RWPE1 (cell line): ENCODE results near the gene ZGPAT.

ENCODE experiments used
- CTCF ChIA-PET: fragments of 350-600 bp; sonication (Branson Sonifier 250); formaldehyde crosslinking; extraction: SDS; loops from one replicate; lab custom pipeline; 2021; lab: Yijun Ruan, JAX
- POLR2A ChIA-PET: fragments of 400-600 bp; formaldehyde crosslinking; extraction: SDS; loops from one replicate; lab custom pipeline; 2020; ENCODE audit warnings: antibody characterized with exemption; ENCODE audit not compliant: low non-redundant PET; lab: Yijun Ruan, JAX
- DNase-seq: peaks from one replicate; pipeline ENCODE4 v3.0.0; 2012; ENCODE audit warnings: low spot score
- H3K27ac ChIP-seq: fragments of 450-650 bp; 2 replicates; pipeline ENCODE4 v1.5.1; 2017
- CTCF ChIP-seq: fragments of 450-650 bp; conservative IDR thresholded peaks from 2 replicates; pipeline ENCODE4 v1.5.1; 2017; ENCODE audit warnings: low read depth, mild to moderate bottlenecking

ZGPAT gene

GRCh38 chr20:63732118-63733095 is 24.6 kb downstream of the ZGPAT start:
- POLR2A ChIA-PET, result no interaction called here
- CTCF ChIA-PET, result interaction anchor here (0.6 kb wide), 1 partner anchor 191 kb away, joined by 4 read pairs; no protein-coding TSS in a partner anchor
- no peak for DNase-seq
- H3K27ac ChIP-seq, result peak overlapping the region; percentile 5; the same call in 1 of the 2 replicates
- TF ChIP-seq CTCF, result no peak

- peak overlapping the region; percentile 5 for H3K27ac ChIP-seq
- CTCF ChIA-PET, result interaction anchor here (0.6 kb wide), 1 partner anchor 190 kb away, joined by 4 read pairs; no protein-coding TSS in a partner anchor
- DNase-seq, result no peak
- POLR2A ChIA-PET, result no interaction called here
- TF ChIP-seq CTCF, result no peak
Observed at GRCh38 chr20:63733117-63733516, 25.3 kb downstream of the ZGPAT start.

- POLR2A ChIA-PET, result interaction anchor here (0.6 kb wide), 1 partner anchor 23 kb away, joined by 4 read pairs; no protein-coding TSS in a partner anchor
- TF ChIP-seq CTCF, result no peak
- CTCF ChIA-PET, result interaction anchor here (0.6 kb wide), 1 partner anchor 190 kb away, joined by 4 read pairs; no protein-coding TSS in a partner anchor
- DNase-seq, result no peak
- peak overlapping the region; percentile 5 for H3K27ac ChIP-seq
Observed at GRCh38 chr20:63733579-63734081, 25.8 kb downstream of the ZGPAT start.

GRCh38 chr20:63734111-63734945 is 26.5 kb downstream of the ZGPAT start:
- H3K27ac ChIP-seq, result peak overlapping the region; percentile 5; the same call in 1 of the 2 replicates
- ChIA-PET CTCF (no interaction called here), POLR2A (interaction anchor here (0.6 kb wide), 1 partner anchor 23 kb away, joined by 4 read pairs; no protein-coding TSS in a partner anchor)
- no peak for TF ChIP-seq CTCF
- no peak for DNase-seq

- DNase-seq, result no peak
- CTCF ChIA-PET, result interaction anchor here (1.6 kb wide), 1 partner anchor 7 kb away, joined by 4 read pairs; no protein-coding TSS in a partner anchor
- TF ChIP-seq CTCF, result no peak
- H3K27ac ChIP-seq, result peak overlapping the region; percentile 99
- POLR2A ChIA-PET, result no interaction called here
Observed at GRCh38 chr20:63734946-63735858, 27.4 kb downstream of the ZGPAT start.
